ENCODE results near the gene CATSPERD.

CATSPERD gene

DNA sequence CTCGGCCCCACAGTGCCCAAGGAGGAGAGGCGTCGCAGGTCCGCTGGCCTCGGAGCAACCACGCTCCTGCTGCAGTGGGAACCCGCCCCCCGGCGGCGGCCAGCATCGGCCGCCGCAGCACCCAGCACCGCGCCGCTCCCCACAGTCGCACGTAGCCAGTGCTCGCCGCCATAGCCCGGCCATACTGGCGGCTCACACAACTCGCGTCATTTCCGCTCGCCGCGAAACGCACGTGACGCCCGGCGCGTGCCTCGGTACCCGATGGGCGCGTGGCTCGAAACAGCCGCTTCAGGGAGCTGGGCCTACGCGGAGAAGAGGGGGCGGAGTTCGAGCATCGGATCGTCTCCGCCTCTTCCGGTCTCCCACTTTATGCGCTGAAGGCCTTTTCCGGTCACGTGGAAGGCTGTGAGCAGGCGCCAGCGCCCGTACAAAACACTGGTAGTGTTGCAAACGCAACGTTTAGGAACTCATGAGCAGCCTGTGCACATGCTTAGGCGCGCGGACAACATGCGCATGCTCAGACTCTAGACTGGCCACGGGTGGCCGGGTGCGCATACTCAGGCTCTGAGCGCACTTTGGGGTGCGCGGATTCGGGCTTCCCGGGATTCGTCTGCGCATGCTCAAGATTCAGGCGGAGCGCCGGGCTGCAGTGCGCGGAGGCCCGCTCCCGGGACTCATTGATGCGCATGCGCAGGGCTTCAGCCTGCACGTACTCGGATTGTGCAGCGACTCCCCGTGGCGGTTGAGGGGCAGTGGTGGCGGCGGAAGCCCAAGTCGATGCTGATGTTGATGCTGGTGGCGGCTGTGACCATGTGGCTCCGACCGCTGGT lies at the start of gene CATSPERD, which contains the start of gene LONP1:
Gene CATSPERD, plus strand, starts transcription at position 677 of the 830 bp plus-strand sequence. Its CDS starts 101 bp downstream, at position 778.
Gene LONP1, minus strand, starts transcription at position 186 of the 830 bp plus-strand sequence. Its CDS starts 14 bp downstream, at position 172.
- DNase-seq = peak; percentile 88 to 100 (median 98)

GRCh38 chr19:5671600-5671999 lies 48.8 kb upstream of the CATSPERD start:
- no peak for DNase-seq

- no peak for DNase-seq
Measured at GRCh38 chr19:5672708-5673459, 47.6 kb upstream of the CATSPERD start.

GRCh38 chr19:5673752-5674151 lies 46.7 kb upstream of the CATSPERD start:
- DNase-seq = no peak

DNA sequence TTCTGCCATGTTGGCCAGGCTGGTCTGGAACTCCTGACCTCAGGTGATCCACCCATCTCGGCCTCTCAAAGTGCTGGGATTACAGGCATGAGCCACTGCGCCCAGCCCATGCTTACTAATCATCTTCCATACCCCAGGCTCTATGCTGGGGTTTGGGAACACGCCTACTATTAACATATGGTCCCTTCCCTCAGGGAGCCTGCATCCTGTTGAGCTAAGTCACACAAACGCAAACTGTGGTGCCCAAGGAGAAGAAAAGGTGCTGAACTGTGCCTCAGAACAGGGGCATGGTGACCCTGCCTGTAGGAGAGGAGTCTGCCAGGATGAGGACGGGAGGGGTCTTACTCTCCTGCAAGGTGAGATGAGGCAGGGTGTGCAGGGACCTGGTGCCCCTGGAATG lies 45.7 kb upstream of the CATSPERD start:
- DNase-seq = no peak

DNA sequence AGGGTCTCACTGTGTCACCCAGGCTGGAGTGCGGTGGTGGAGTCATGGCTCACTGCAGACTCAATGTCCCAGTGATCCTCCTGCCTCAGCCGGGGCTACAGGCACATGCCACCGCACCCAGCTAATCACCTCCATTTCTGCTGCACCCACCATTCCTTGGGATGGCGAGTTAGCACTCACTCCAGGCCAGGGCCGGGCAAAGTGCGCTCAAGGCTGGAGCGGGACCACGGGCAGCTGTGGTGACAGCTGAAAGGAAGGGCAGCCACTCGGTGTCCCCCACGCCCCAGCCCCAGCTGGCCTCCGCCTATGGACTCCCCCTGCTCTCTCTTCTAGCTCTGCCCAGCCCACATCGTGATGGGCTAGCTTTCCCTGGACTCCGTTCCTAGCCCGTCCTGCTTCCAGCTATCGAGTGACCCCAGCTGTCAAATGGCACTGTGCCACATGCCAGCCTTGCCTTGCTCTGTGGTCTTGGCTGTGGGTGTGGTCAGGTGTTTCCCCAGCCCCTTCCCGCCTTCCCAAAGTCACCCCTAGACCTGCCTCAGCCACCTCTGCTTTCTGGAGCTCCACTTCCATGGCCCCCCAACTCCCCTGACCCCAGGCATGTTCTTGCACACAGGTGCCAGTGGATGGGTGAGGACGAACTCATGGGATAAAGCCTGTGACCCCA lies 44.2 kb upstream of the CATSPERD start:
- DNase-seq = no peak

- no peak for DNase-seq
Measured at GRCh38 chr19:5676772-5677105, 43.7 kb upstream of the CATSPERD start.

GRCh38 chr19:5677136-5677535 lies 43.3 kb upstream of the CATSPERD start:
- DNase-seq = no peak

DNA sequence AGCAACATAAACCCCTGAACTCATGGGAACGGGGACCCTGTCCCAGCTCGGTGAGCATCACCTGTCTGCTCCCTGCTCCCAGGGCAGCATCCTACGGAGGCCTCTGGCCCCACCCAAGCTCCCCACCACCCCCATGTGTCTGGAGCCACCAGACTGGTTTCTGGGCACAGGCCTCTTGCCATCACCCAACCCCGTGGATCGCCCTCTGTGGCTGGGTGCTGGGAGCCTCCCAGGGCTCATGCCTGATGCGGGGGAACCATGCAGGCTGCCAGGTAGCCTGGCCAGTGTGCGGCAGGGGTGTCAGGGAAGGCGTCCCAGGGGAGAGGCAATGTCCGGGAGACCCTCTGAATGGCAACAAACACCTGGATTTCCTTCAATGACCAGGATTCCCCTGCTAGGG lies 42.9 kb upstream of the CATSPERD start:
- DNase-seq = no peak

DNA sequence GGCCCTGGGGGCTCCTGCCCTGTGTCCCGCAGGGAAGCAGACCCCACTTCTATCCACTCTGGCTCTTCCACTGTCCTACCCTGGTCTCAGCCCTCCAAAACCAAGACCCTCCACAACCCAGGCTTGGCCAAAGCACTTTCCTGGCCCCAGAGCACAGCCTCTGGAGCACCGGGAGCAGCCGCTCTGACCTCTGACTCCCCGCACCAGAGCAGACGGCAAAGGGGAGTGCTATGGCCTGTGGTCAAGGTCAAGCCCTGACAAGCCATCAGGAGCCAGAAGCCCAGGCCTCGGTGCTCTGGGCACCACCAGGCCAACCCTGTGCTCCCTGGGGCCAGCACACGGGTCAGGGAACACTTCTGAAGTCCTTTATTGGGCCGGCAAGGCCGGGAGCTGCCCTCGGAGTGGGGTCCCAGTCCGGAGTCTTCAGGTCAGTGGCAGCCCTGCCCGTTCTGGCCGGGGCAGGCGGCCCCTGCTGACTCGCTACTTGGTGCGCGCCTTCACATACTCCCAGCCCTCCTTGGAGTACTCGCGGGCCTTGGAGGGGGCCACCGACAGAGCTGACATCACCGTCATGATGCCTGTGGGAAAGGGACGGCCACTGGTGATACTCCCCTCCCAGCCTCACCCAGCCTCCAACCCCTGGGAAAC lies 42.2 kb upstream of the CATSPERD start:
- DNase-seq = no peak

DNA sequence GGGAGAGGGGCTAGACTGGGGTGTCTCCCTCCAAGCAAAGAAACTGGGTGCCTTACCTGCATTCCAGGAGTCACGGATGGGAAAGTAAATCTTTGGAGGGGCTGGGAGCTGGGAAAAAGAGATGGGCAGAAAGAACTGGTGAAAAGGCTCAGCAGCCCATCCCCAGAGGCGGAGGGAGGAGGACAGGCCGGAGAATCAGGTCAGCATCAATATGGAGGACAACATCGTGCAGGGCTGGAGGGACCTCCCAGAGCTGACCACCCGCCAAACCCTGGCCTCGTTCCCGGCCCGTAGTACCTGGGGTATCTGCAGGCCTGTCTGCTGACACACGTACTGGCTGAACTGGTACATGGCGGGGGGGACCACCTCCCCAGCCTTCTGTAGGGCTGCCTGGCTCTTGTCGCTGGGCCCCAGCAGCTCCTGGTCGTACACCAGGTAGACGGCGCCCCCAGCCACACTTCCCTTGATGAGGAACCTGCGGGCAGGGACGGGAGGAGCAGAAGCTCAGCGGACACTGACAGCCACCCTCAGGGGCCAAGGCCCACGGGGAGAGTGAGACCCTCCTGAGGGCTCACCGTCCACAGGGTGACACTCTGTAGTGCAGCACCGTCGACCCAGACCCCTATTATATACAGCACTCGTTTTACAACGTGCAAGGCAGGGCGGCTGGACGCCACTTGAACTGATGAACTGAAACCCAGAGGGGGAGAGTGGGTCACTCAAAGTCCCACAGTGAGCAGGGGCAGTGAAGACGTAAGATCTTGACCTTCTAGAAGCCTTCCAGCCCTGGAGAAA lies 41.0 kb upstream of the CATSPERD start:
- DNase-seq = peak in 1 of 58 donors; percentile 24

- DNase-seq = peak in 21 of 58 donors; percentile 42 to 83 (median 72)
Measured at GRCh38 chr19:5680084-5680436, 40.4 kb upstream of the CATSPERD start.

- DNase-seq = peak; percentile 95 to 100 (median 99)
Measured at GRCh38 chr19:5680437-5681368, 39.7 kb upstream of the CATSPERD start, which contains the start of the genes HSD11B1L and MICOS13. Gene HSD11B1L, plus strand, starts transcription at chr19:5681027. Its CDS starts 3,806 bp downstream, at chr19:5684833. Gene MICOS13, minus strand, starts transcription at chr19:5680516. Its CDS starts 30 bp downstream, at chr19:5680486.

DNA sequence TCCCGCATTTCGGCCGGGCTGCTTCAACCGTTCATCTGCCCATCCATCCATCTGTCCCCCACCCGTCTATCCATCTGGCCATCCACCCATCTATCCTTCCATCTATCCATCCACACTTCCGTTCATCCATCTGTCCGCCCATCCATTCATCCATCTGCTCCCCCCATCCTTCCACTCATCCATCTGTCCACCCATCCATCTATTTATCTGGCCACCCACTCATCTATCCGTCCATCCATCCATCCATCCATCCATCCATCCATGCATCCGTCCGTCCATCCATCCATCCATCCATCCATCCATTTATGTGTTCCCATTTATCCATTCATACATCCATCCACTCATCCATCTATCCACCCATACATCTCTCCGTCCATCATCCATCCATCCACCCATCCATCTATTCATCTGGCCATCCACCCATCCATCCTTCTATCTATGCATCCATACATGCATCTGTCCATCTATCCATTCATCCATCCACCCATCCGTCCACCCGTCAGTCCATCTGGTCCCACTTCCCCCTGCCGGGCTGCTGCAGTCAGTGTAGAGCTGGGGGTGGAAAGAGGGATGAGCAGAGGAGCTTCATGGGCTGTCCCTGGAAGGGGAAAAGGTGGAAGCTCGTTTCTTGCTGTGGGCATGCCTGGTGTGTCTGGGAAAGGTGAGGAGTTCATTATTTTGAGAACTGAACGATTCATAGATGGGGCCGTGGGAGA lies 38.9 kb upstream of the CATSPERD start:
- peak in 2 of 58 donors; percentile 9 to 24 for DNase-seq

GRCh38 chr19:5682107-5682482 lies 38.3 kb upstream of the CATSPERD start:
- no peak for DNase-seq

GRCh38 chr19:5683177-5683886 lies 37.1 kb upstream of the CATSPERD start:
- DNase-seq = no peak

GRCh38 chr19:5684694-5685430 lies 35.6 kb upstream of the CATSPERD start:
- no peak for DNase-seq

All from anterior cingulate cortex (tissue), 58 donors.